ENCODE results near the gene UBE2Q2.

DNA sequence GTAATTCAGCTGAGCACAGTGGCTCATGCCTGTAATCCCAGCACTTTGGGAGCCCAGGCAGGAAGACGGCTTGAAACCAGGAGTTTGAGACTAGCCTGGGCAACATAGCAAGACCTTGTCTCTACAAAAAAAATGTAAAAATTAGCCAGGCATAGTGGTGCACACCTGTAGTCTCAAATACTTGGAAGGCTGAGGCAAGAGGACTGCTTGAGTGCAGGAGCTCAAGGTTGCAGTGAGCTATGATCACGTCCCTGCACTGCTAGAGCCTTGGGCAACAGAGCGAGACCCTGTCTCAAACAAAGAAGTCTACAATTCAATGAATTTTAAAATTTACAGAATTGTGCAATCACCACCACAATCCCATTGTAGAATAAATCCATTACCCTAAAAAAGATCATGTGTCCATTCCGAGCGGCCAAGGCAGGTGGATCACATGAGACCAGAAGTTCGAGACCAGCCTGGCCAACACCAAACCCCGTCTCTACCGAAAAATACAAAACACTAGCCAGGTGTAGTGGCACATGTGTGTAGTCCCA, 105.6 kb downstream of the UBE2Q2 start:
- TF ChIP-seq, protein P1, sequence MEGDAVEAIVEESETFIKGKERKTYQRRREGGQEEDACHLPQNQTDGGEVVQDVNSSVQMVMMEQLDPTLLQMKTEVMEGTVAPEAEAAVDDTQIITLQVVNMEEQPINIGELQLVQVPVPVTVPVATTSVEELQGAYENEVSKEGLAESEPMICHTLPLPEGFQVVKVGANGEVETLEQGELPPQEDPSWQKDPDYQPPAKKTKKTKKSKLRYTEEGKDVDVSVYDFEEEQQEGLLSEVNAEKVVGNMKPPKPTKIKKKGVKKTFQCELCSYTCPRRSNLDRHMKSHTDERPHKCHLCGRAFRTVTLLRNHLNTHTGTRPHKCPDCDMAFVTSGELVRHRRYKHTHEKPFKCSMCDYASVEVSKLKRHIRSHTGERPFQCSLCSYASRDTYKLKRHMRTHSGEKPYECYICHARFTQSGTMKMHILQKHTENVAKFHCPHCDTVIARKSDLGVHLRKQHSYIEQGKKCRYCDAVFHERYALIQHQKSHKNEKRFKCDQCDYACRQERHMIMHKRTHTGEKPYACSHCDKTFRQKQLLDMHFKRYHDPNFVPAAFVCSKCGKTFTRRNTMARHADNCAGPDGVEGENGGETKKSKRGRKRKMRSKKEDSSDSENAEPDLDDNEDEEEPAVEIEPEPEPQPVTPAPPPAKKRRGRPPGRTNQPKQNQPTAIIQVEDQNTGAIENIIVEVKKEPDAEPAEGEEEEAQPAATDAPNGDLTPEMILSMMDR (IDR thresholded peaks at IDR 0.05; ENCODE audit: low read depth, low read length) = no peak
- TF ChIP-seq EZH2phosphoT487 (IDR thresholded peaks at IDR 0.05; ENCODE audit: low read depth) = no peak
